Esophagus (tissue), 2 donors: ENCODE data around the gene SEMA3F. TPM values are rescaled to one million over a fixed set of nuclear protein-coding genes. Genes with fewer than 3 reads are reported as not detected.
A peak's percentile ranks its signal among the peaks of the same experiment; 100 is the strongest.

Experiments
- H3K27ac ChIP-seq, 2 donors: one replicate each; pipeline ENCODE4 v1.5.1; 2013; ENCODE audit warnings: low read depth in 2 of 2, mild to moderate bottlenecking in 2 of 2, inconsistent platforms in 1 of 2, low read length in 1 of 2, moderate library complexity in 1 of 2
- H3K27me3 ChIP-seq, 2 donors: one replicate each; pipeline ENCODE4 v1.6.1; 2013; ENCODE audit warnings: low read length in 2 of 2, control low read depth in 1 of 2, mild to moderate bottlenecking in 1 of 2; ENCODE audit not compliant: insufficient read depth in 2 of 2, control insufficient read depth in 1 of 2
- H3K36me3 ChIP-seq, 2 donors: one replicate each; pipeline ENCODE4 v1.6.1; 2013; ENCODE audit warnings: low read length in 1 of 2; ENCODE audit not compliant: control insufficient read depth in 2 of 2, insufficient read depth in 2 of 2
- H3K4me1 ChIP-seq, 2 donors: one replicate each; pipeline ENCODE4 v1.6.1; 2013; ENCODE audit warnings: low read length in 1 of 2; ENCODE audit not compliant: control insufficient read depth in 2 of 2, insufficient read depth in 2 of 2
- H3K4me3 ChIP-seq, 2 donors: one replicate each; pipeline ENCODE4 v1.5.1; 2013; ENCODE audit warnings: low read length in 2 of 2, mild to moderate bottlenecking in 2 of 2, low read depth in 1 of 2, moderate library complexity in 1 of 2
- H3K9me3 ChIP-seq, 2 donors: one replicate each; pipeline ENCODE4 v1.6.1; 2013; ENCODE audit warnings: mild to moderate bottlenecking in 2 of 2, low read depth in 1 of 2, low read length in 1 of 2, moderate library complexity in 1 of 2; ENCODE audit not compliant: control insufficient read depth in 2 of 2, insufficient read depth in 1 of 2
- WGBS, 2 donors: extraction: QIAGEN DNeasy Blood & Tissue Kit; methylation state at CpG; one replicate each; pipeline ENCODE4 v1.1.7; 2013; 5-methylcytosine and 5-hydroxymethylcytosine counted together
- polyA plus RNA-seq, 2 donors: library from polyadenylated mRNA; stranded (reverse); fragments of 200-250 nt; gene quantifications; one replicate each; pipeline ENCODE4 v1.2.3, GENCODE V29; 2013
- donor health status: healthy with polysubstance abuse.
- donor health status: Bipolar disorder and iron deficiency.

Gene SEMA3F
- 10 to 100 TPM; 55.4 to 79.6 TPM for polyA plus RNA-seq

- Histone ChIP-seq H3K4me1 (peaks cover 9 to 43% of the 10 kb centered on the region in 2 donors), H3K27ac (peak within 1 kb of the TSS; percentile 88 to 98), H3K9me3 (no peaks in the 10 kb centered on the region), H3K27me3 (no peaks in the 10 kb centered on the region), H3K36me3 (peaks cover 0 to 2% of the 10 kb centered on the region in 2 donors), H3K4me3 (peak within 1 kb of the TSS; percentile 85 to 89)
- WGBS, 2 donors = 1% methylated on average over 29 to 98 of the region's 98 CpGs
Observed at GRCh38 chr3:50154840-50155490, at the start of gene SEMA3F. Gene SEMA3F, plus strand, starts transcription at chr3:50155324. Its CDS starts 4,299 bp downstream, at chr3:50159623.

- Histone ChIP-seq H3K27me3 (no peaks in the 10 kb centered on the region), H3K9me3 (no peaks in the 10 kb centered on the region), H3K36me3 (peaks cover 49 to 59% of the 10 kb centered on the region in 2 donors), H3K4me1 (no peaks in the 10 kb centered on the region), H3K4me3 (no peak overlapping the region), H3K27ac (no peak overlapping the region)
- 67 to 76% methylated on average over 5 of the region's 5 CpGs for WGBS, 2 donors
Observed at GRCh38 chr3:50111757-50112156, 43.4 kb upstream of the SEMA3F start.

- Histone ChIP-seq H3K27me3 (no peaks in the 10 kb centered on the region), H3K27ac (no peak overlapping the region), H3K36me3 (peaks cover 52 to 58% of the 10 kb centered on the region in 2 donors), H3K4me1 (no peaks in the 10 kb centered on the region), H3K9me3 (no peaks in the 10 kb centered on the region), H3K4me3 (no peak overlapping the region)
- WGBS, 2 donors = 92 to 94% methylated on average over 3 of the region's 3 CpGs
Observed at GRCh38 chr3:50112462-50112861, 42.7 kb upstream of the SEMA3F start.

DNA sequence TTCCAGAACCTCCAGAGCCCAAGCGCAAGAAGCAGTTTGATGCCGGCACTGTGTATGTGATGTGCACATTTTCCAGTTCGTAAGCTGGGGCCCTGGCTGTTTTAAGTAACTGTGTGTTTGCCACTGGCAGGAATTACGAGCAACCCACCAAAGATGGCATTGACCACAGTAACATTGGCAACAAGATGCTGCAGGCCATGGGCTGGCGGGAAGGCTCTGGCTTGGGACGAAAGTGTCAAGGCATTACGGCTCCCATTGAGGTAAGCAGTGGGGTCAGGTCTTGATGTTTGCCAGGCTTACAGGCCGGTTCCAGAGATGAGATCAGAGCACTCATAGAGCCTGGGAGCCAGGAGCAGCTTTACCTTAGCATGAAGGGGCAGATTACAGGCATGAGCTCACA lies 38.0 kb upstream of the SEMA3F start:
- no peaks in the 10 kb centered on the region for H3K27me3 ChIP-seq
- peaks cover 0 to 4% of the 10 kb centered on the region in 2 donors for H3K4me1 ChIP-seq
- no peaks in the 10 kb centered on the region for H3K9me3 ChIP-seq
- no peak overlapping the region for H3K4me3 ChIP-seq
- H3K36me3 ChIP-seq = peaks cover 50 to 67% of the 10 kb centered on the region in 2 donors
- no peak overlapping the region for H3K27ac ChIP-seq
- 92 to 95% methylated on average over 8 of the region's 8 CpGs for WGBS, 2 donors

- H3K9me3 ChIP-seq = no peaks in the 10 kb centered on the region
Observed at GRCh38 chr3:50118237-50118636, 36.9 kb upstream of the SEMA3F start.

DNA sequence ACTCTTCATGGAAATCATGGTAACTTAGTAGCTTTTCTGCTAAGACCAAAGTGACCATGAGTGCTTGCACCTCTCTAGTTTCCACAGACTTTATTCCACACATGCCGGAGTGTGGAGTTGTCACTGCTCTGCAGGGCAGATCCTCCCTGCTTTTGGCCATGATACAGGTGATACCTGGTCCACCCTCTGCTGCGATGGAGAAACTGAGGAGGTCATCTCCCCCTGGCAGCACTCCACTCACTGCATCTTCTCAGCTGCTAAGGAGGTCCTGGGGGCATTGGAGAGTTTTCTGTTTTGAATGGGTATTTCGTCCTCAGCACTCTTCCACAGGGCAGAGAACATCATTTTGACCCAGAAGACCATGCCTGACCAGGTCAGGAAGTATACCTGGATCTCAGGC lies 35.3 kb upstream of the SEMA3F start:
- WGBS, 2 donors = 76 to 80% methylated on average over 3 of the region's 3 CpGs
- Histone ChIP-seq H3K9me3 (no peaks in the 10 kb centered on the region), H3K4me3 (no peak overlapping the region), H3K27me3 (no peaks in the 10 kb centered on the region), H3K4me1 (peaks cover 6 to 28% of the 10 kb centered on the region in 2 donors), H3K27ac (no peak overlapping the region), H3K36me3 (peaks cover 30 to 52% of the 10 kb centered on the region in 2 donors)

More at GRCh38 chr3:50118237-50118636, 36.9 kb upstream of the SEMA3F start:
- WGBS, 2 donors = 84 to 88% methylated on average over 10 of the region's 10 CpGs
- Histone ChIP-seq H3K4me3 (no peak overlapping the region), H3K27me3 (no peaks in the 10 kb centered on the region), H3K27ac (no peak overlapping the region), H3K4me1 (peaks cover 0 to 15% of the 10 kb centered on the region in 2 donors), H3K36me3 (peaks cover 41 to 62% of the 10 kb centered on the region in 2 donors)

DNA sequence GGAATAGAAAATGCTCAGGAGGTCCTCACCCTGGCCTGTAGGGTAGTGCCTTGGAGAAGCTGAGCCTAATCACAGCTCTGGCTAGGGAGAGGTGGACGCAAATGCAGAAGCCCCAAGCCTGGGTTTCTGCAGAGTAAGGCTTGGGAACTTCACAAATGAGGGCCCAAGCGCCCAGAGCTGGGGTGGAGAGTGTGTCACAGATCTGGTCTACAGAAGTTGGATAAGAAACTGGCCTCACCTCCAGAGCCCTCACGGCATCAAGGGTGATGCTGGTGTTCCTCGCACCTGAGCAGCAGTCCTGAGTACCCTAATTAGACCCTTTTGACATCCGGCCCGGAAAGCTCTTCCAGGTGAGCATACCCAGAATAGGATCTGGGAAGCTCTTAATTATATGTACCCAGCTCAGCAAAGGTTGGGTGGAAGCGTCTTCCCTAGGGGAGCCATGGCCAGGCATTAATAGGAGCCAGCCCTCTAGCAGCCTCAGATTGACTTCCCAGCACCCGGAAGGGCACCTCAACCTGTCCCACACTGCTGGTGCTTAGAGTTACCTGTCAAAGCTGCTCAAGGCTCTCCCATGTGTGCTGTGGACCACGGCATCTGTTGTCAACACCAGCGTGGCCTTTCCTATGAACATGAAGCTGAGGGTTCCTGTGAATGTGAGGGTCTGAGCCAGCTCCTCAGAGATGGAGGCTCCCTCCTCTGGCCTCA lies 34.6 kb upstream of the SEMA3F start:
- Histone ChIP-seq H3K36me3 (peaks cover 23 to 45% of the 10 kb centered on the region in 2 donors), H3K27me3 (no peaks in the 10 kb centered on the region), H3K4me3 (no peak overlapping the region), H3K27ac (no peak overlapping the region), H3K4me1 (peaks cover 9 to 30% of the 10 kb centered on the region in 2 donors), H3K9me3 (no peaks in the 10 kb centered on the region)
- WGBS, 2 donors = 78 to 79% methylated on average over 10 of the region's 10 CpGs

- Histone ChIP-seq H3K4me1 (peaks cover 11 to 34% of the 10 kb centered on the region in 2 donors), H3K27ac (peak overlapping the region in 1 of 2 donors; percentile 72), H3K27me3 (no peaks in the 10 kb centered on the region), H3K36me3 (peaks cover 15 to 37% of the 10 kb centered on the region in 2 donors), H3K4me3 (no peak overlapping the region), H3K9me3 (no peaks in the 10 kb centered on the region)
- 27% methylated on average over 13 of the region's 13 CpGs for WGBS, 2 donors
Observed at GRCh38 chr3:50121072-50122032, 33.8 kb upstream of the SEMA3F start.

DNA sequence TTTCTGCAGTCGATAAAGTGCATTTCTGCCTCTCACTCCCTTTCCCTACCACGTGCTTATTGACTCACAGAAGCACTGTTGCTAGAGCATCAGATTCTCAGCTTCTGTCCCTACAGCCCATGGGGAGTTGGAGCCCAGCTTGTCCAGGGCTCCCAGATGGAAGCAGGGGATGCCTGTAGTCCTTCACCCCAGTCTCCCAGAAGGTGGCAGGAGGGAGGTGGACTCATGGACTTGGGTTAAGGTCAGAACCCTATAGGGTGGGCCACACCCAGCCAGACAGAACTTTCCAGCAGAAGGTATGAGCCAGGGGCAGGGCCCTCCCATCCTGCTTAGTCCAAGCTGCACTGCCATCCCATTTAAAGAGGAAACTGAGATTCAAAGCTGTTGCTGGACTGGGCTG lies 33.1 kb upstream of the SEMA3F start:
- Histone ChIP-seq H3K4me1 (peaks cover 12 to 34% of the 10 kb centered on the region in 2 donors), H3K9me3 (no peaks in the 10 kb centered on the region), H3K27me3 (no peaks in the 10 kb centered on the region), H3K4me3 (no peak overlapping the region), H3K27ac (peak overlapping the region in 1 of 2 donors; percentile 72), H3K36me3 (peaks cover 12 to 31% of the 10 kb centered on the region in 2 donors)
- WGBS, 2 donors = 52 to 66% methylated on average over 2 of the region's 2 CpGs
